Thyroid gland (tissue), 4 donors: ENCODE data around the gene SAXO1.

Source experiments
- POLR2A ChIP-seq, 2 donors: fragments of 450-650 bp; IDR thresholded peaks; one replicate each; pipeline ENCODE4 v1.6.1; 2017; ENCODE audit warnings: antibody characterized with exemption in 2 of 2, mild to moderate bottlenecking in 2 of 2, moderate library complexity in 1 of 2
- TF ChIP-seq, protein P1 (sequence below), 6 experiments: fragments of 200-600 bp in 3 of 6; fragments of 450-650 bp in 3 of 6; sonication (generic) in 3 of 6; IDR thresholded peaks; one replicate each; pipeline ENCODE4 v1.5.1; 2016 to 2019; ENCODE audit warnings: antibody characterized with exemption in 6 of 6, mild to moderate bottlenecking in 2 of 6, inconsistent platforms in 1 of 6, moderate library complexity in 1 of 6

DNA sequence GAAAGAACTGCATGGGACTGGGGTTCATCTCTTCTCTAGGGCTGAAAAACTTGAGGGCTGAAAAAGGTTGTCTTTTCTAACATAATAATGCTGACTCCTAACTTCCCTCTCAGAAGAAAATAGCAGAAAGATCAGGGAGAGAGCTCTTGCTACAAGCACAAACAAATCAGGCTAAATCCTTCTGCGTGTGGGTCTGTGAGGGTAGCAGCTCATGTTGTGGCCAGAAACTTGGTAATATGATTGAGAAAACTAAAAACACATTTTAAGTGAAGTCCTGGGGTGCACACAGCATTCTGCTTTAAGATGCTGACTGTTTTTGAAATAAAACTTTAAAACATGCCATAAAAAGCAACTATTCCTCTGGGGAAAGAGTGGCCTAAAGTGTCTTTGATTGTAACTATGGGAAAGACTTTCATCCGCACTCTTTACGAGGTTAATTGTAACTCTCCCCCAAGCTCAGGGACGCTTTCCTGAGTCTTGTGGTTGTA is 56.7 kb downstream of the SAXO1 start:
- TF ChIP-seq, protein P1, sequence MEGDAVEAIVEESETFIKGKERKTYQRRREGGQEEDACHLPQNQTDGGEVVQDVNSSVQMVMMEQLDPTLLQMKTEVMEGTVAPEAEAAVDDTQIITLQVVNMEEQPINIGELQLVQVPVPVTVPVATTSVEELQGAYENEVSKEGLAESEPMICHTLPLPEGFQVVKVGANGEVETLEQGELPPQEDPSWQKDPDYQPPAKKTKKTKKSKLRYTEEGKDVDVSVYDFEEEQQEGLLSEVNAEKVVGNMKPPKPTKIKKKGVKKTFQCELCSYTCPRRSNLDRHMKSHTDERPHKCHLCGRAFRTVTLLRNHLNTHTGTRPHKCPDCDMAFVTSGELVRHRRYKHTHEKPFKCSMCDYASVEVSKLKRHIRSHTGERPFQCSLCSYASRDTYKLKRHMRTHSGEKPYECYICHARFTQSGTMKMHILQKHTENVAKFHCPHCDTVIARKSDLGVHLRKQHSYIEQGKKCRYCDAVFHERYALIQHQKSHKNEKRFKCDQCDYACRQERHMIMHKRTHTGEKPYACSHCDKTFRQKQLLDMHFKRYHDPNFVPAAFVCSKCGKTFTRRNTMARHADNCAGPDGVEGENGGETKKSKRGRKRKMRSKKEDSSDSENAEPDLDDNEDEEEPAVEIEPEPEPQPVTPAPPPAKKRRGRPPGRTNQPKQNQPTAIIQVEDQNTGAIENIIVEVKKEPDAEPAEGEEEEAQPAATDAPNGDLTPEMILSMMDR (IDR thresholded peaks at IDR 0.05), result no peak
- TF ChIP-seq POLR2A (IDR thresholded peaks at IDR 0.05), result no peak
